MM.1S (cell line): Measurements from ENCODE around the gene NEK6.

ENCODE experiments used
- DNase-seq: peaks from one replicate; pipeline ENCODE4 v3.0.0-alpha.2; 2015
- H2AFZ ChIP-seq: fragments of 300-600 bp; sonication (generic); 2 replicates; pipeline ENCODE4 v1.6.0; 2016; ENCODE audit warnings: antibody characterized with exemption, low read length
- H3F3A ChIP-seq: fragments of 300-600 bp; sonication (generic); 2 replicates; pipeline ENCODE4 v1.6.1; 2016; ENCODE audit warnings: mild to moderate bottlenecking, antibody characterized with exemption, low read length, moderate library complexity, mixed read lengths; ENCODE audit not compliant: insufficient read depth
- H3K27ac ChIP-seq: fragments of 300-600 bp; sonication (generic); 2 replicates; pipeline ENCODE4 v1.5.1; 2016; ENCODE audit warnings: mild to moderate bottlenecking, low read length
- H3K27me3 ChIP-seq: fragments of 300-600 bp; sonication (generic); replicated peaks from 2 replicates; pipeline ENCODE4 v1.6.0; 2016; ENCODE audit warnings: low read length; ENCODE audit not compliant: insufficient read depth
- H3K36me3 ChIP-seq: fragments of 300-600 bp; sonication (generic); replicated peaks from 2 replicates; pipeline ENCODE4 v1.6.1; 2016; ENCODE audit warnings: mild to moderate bottlenecking, low read length, mixed read lengths; ENCODE audit not compliant: insufficient read depth
- H3K4me1 ChIP-seq: fragments of 300-600 bp; sonication (generic); 2 replicates; pipeline ENCODE4 v1.6.1; 2016; ENCODE audit warnings: low read length, mixed read lengths
- H3K4me2 ChIP-seq: fragments of 300-600 bp; sonication (generic); 2 replicates; pipeline ENCODE4 v1.6.0; 2016; ENCODE audit warnings: low read depth, low read length
- H3K4me3 ChIP-seq: fragments of 300-600 bp; sonication (generic); 2 replicates; pipeline ENCODE4 v1.5.1; 2016; ENCODE audit warnings: low read length, mixed read lengths
- H3K79me2 ChIP-seq: fragments of 300-600 bp; sonication (generic); 2 replicates; pipeline ENCODE4 v1.6.1; 2016; ENCODE audit warnings: mixed run types, low read length, mixed read lengths
- H3K9ac ChIP-seq: fragments of 300-600 bp; sonication (generic); 2 replicates; pipeline ENCODE4 v1.6.1; 2016; ENCODE audit warnings: low read length, mixed read lengths
- H3K9me2 ChIP-seq: fragments of 300-600 bp; sonication (generic); replicated peaks from 2 replicates; pipeline ENCODE4 v1.6.1; 2016; ENCODE audit warnings: mild to moderate bottlenecking, low read length, mixed read lengths; ENCODE audit not compliant: insufficient read depth
- H3K9me3 ChIP-seq: fragments of 300-600 bp; sonication (generic); replicated peaks from 2 replicates; pipeline ENCODE4 v1.6.1; 2016; ENCODE audit warnings: mild to moderate bottlenecking, low read length, mixed read lengths; ENCODE audit not compliant: insufficient read depth
- H4K20me1 ChIP-seq: fragments of 300-600 bp; sonication (generic); 2 replicates; pipeline ENCODE4 v1.6.1; 2016; ENCODE audit warnings: mild to moderate bottlenecking, low read length, moderate library complexity, mixed read lengths; ENCODE audit not compliant: insufficient read depth
- EZH2 ChIP-seq: fragments of 300-600 bp; sonication (generic); optimal IDR thresholded peaks from 2 replicates; pipeline ENCODE3; 2017; ENCODE audit warnings: low read depth, mild to moderate bottlenecking, antibody characterized with exemption, low read length, mixed read lengths
- EZH2phosphoT487 ChIP-seq: fragments of 300-600 bp; sonication (generic); IDR thresholded peaks from 2 replicates; pipeline ENCODE4 v1.6.1; 2018; ENCODE audit warnings: antibody characterized with exemption, low read length
- TF ChIP-seq, protein P1 (sequence below): fragments of 300-600 bp; sonication (generic); IDR thresholded peaks from 2 replicates; pipeline ENCODE4 v1.5.1; 2016; ENCODE audit warnings: antibody characterized with exemption, low read length, mixed read lengths

Gene NEK6

DNA sequence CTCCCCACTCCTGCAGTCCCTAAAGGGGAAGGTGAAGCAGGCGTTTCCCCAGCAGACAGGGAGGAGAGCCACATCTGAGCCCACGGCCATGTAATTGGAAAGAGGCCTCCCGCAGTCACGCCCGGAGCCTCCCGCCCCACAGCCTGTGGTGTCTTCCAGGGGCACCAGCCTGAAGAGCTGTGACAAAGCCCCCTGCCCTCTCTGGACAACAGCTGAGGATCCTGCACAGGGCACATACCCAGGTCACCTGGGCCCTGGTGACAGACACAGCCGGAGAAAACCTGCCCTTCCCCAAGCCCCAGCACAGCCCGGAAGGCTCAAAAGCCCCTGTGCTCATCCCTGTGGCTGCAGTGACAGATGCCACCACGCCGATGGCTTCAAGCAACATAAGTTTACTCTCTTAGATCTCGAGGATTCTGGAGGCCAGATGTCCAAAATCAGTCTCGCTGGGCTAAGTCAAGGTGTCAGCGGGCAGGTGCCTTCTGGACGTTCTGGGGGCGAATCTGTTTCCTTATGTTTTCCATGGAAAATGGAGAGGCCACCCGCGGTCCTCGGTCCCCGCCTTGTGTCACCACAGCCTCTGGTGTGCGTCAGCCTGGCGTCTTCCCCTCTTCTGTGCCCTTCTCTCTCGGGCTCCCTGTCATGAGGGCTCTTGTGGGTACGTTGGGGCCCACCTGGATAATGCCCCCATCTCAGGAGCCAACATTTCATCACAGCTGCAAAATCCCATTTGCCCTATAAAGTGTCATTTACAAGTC is 86.0 kb downstream of the NEK6 start:
- Histone ChIP-seq H3K4me1 (no peaks in the 10 kb centered on the region), H3F3A (no peaks in the 10 kb centered on the region), H3K4me3 (no peak overlapping the region), H3K79me2 (no peaks in the 10 kb centered on the region), H3K4me2 (no peak overlapping the region), H3K27me3 (no peaks in the 10 kb centered on the region), H3K36me3 (no peaks in the 10 kb centered on the region), H2AFZ (no peak overlapping the region), H4K20me1 (no peaks in the 10 kb centered on the region), H3K9ac (no peak overlapping the region), H3K27ac (no peak overlapping the region), H3K9me3 (no peaks in the 10 kb centered on the region), H3K9me2 (no peaks in the 10 kb centered on the region)
- no peak for TF ChIP-seq EZH2
- TF ChIP-seq, protein P1, sequence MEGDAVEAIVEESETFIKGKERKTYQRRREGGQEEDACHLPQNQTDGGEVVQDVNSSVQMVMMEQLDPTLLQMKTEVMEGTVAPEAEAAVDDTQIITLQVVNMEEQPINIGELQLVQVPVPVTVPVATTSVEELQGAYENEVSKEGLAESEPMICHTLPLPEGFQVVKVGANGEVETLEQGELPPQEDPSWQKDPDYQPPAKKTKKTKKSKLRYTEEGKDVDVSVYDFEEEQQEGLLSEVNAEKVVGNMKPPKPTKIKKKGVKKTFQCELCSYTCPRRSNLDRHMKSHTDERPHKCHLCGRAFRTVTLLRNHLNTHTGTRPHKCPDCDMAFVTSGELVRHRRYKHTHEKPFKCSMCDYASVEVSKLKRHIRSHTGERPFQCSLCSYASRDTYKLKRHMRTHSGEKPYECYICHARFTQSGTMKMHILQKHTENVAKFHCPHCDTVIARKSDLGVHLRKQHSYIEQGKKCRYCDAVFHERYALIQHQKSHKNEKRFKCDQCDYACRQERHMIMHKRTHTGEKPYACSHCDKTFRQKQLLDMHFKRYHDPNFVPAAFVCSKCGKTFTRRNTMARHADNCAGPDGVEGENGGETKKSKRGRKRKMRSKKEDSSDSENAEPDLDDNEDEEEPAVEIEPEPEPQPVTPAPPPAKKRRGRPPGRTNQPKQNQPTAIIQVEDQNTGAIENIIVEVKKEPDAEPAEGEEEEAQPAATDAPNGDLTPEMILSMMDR, result no peak
- TF ChIP-seq EZH2phosphoT487, result no peak
- DNase-seq, result no peak

DNA sequence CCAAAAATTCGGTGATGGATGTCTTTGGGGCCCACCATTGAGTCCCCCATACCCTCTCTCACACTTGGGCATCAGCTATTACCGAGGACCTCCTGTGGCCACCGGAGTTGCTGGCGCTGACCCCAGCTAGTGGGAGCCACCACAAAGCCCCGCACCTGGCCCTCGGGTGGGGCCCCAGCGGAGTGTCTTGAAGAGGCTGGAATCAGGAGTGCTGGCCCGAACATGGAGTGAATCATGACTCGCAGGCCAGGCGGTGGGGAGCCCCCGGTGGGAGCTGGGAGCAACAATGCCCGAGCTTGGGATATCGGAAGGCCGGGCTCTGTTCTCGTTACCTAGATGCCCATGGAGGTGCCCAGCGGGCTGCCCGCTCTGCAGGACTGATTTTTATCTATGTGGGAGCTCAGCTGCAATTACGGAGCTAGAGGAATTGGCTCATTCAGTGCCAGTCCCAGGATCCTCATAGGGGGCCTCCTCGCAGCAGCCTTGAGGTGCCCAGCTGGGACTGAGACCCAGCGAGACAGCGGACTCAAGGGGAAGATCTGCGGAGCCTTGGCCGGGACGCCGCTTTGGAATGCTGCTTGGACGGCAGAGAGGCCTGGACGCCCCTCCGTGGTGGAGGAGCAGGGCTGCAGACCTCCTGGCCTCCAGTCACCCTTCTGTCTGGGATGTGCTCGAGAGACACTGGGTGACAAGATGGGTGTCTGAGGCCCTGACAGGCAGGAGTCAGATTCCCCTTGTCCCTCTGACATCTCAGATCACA is 86.7 kb downstream of the NEK6 start:
- Histone ChIP-seq H3K4me1 (no peaks in the 10 kb centered on the region), H3K4me2 (no peak overlapping the region), H3K27ac (no peak overlapping the region), H3K27me3 (no peaks in the 10 kb centered on the region), H3K9me2 (no peaks in the 10 kb centered on the region), H3F3A (no peaks in the 10 kb centered on the region), H3K9ac (no peak overlapping the region), H3K36me3 (no peaks in the 10 kb centered on the region), H3K4me3 (no peak overlapping the region), H4K20me1 (no peaks in the 10 kb centered on the region), H3K9me3 (no peaks in the 10 kb centered on the region), H3K79me2 (no peaks in the 10 kb centered on the region), H2AFZ (no peak overlapping the region)
- TF ChIP-seq EZH2, result no peak
- no peak for TF ChIP-seq EZH2phosphoT487
- TF ChIP-seq, protein P1, result no peak
- DNase-seq, result no peak

DNA sequence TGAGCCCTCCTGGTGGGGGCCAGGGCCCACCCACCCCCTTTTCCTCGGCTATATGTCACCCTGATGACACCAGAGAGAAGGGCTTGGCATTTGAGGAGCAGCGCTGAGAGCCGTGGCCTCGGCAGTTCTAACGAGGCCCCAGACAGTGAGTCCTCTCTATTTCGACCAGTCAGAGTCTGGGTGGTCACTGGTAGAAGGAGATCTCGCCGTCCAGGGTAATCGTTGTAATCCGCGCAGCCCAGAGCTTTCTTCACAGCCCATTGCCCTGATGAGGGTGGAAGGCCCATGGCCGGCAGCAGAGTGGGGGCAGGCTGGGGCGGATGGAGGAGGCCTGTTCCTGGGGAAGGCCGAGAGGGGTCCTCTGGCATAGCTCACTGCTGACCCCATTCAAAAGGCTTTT is 87.3 kb downstream of the NEK6 start:
- TF ChIP-seq EZH2, result no peak
- TF ChIP-seq EZH2phosphoT487, result no peak
- TF ChIP-seq, protein P1, result no peak
- Histone ChIP-seq H2AFZ (no peak overlapping the region), H3K9me2 (no peaks in the 10 kb centered on the region), H3K9me3 (no peaks in the 10 kb centered on the region), H3K36me3 (no peaks in the 10 kb centered on the region), H3F3A (no peaks in the 10 kb centered on the region), H3K27me3 (no peaks in the 10 kb centered on the region), H4K20me1 (no peaks in the 10 kb centered on the region), H3K9ac (no peak overlapping the region), H3K4me2 (no peak overlapping the region), H3K79me2 (no peaks in the 10 kb centered on the region), H3K27ac (no peak overlapping the region), H3K4me3 (no peak overlapping the region), H3K4me1 (no peaks in the 10 kb centered on the region)
- no peak for DNase-seq
